Measurements from ENCODE around the gene ZBTB18. TPM values are rescaled to one million over a fixed set of nuclear protein-coding genes. Genes with fewer than 3 reads are reported as not detected.
"Not testable (repeated sequence)": the region's sequence is repeated elsewhere in the genome, so short reads cannot be mapped to it uniquely, and the experiment has no call there.

ZBTB18 gene
- total RNA-seq, 1 donor from 2014 or later = 8.8 TPM

- intact Hi-C loops (cut with DNase I) = no loop called here
- Histone ChIP-seq H3K27me3 (no peaks in the 10 kb centered on the region), H3K9me3 (no peaks in the 10 kb centered on the region), H3K4me1 (peaks cover 12% of the 10 kb centered on the region), H3K36me3 (no peaks in the 10 kb centered on the region), H3K27ac (no peak overlapping the region), H3K4me3 (no peak overlapping the region)
- DNase-seq (ENCODE audit: extremely low spot score in 2 of 2) = no peak
- TF ChIP-seq POLR2AphosphoS5 (IDR thresholded peaks at IDR 0.05; ENCODE audit: insufficient read depth in 1 of 2, low read depth in 1 of 2) (no peak), POLR2A (IDR thresholded peaks at IDR 0.05) (no peak)
- TF ChIP-seq, protein P1, sequence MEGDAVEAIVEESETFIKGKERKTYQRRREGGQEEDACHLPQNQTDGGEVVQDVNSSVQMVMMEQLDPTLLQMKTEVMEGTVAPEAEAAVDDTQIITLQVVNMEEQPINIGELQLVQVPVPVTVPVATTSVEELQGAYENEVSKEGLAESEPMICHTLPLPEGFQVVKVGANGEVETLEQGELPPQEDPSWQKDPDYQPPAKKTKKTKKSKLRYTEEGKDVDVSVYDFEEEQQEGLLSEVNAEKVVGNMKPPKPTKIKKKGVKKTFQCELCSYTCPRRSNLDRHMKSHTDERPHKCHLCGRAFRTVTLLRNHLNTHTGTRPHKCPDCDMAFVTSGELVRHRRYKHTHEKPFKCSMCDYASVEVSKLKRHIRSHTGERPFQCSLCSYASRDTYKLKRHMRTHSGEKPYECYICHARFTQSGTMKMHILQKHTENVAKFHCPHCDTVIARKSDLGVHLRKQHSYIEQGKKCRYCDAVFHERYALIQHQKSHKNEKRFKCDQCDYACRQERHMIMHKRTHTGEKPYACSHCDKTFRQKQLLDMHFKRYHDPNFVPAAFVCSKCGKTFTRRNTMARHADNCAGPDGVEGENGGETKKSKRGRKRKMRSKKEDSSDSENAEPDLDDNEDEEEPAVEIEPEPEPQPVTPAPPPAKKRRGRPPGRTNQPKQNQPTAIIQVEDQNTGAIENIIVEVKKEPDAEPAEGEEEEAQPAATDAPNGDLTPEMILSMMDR (IDR thresholded peaks at IDR 0.05) = no peak
Measured at GRCh38 chr1:244013100-244013499, 38.0 kb upstream of the ZBTB18 start.

DNA sequence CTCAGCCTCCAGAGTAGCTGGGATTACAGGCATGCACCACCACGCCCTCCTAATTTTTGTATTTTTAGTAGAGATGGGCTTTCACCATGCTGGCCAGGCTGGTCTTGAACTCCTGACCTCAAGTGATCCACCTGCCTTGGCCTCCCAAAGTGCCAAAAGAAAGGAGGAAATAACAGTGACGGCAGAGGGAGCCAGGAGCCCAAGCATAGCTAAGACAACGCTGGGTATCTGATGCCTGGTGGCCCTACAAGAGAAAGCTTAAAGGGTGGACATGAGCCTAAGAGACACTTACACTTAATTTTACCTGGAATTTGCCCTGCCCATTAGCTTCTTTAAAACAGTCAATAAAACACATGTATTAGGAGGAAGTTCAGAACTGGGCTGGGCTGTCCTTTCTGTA lies 36.2 kb upstream of the ZBTB18 start:
- DNase-seq (ENCODE audit: extremely low spot score in 2 of 2); H3K27ac ChIP-seq; H3K36me3 ChIP-seq; H3K9me3 ChIP-seq; intact Hi-C loops (cut with DNase I); H3K27me3 ChIP-seq; H3K4me3 ChIP-seq: not testable (repeated sequence)
- H3K4me1 ChIP-seq = peaks cover 12% of the 10 kb centered on the region

- no peak for DNase-seq (ENCODE audit: extremely low spot score in 2 of 2)
- no peaks in the 10 kb centered on the region for H3K36me3 ChIP-seq
- H3K27me3 ChIP-seq = no peaks in the 10 kb centered on the region
- H3K9me3 ChIP-seq = no peaks in the 10 kb centered on the region
- H3K4me1 ChIP-seq = no peaks in the 10 kb centered on the region
- TF ChIP-seq POLR2AphosphoS5 (IDR thresholded peaks at IDR 0.05; ENCODE audit: insufficient read depth in 1 of 2, low read depth in 1 of 2) (no peak), POLR2A (IDR thresholded peaks at IDR 0.05) (no peak)
- TF ChIP-seq, protein P1 (IDR thresholded peaks at IDR 0.05) = no peak
- intact Hi-C loops (cut with DNase I) = no loop called here
- H3K4me3 ChIP-seq = no peak overlapping the region
- H3K27ac ChIP-seq = no peak overlapping the region
Measured at GRCh38 chr1:244019982-244020485, 31.0 kb upstream of the ZBTB18 start.

- Histone ChIP-seq H3K9me3 (no peaks in the 10 kb centered on the region), H3K4me1 (no peaks in the 10 kb centered on the region), H3K4me3 (no peak overlapping the region), H3K27ac (no peak overlapping the region), H3K36me3 (no peaks in the 10 kb centered on the region), H3K27me3 (no peaks in the 10 kb centered on the region)
- no peak for TF ChIP-seq POLR2AphosphoS5 (IDR thresholded peaks at IDR 0.05; ENCODE audit: insufficient read depth in 1 of 2, low read depth in 1 of 2)
- TF ChIP-seq POLR2A (IDR thresholded peaks at IDR 0.05) = no peak
- TF ChIP-seq, protein P1 (IDR thresholded peaks at IDR 0.05) = no peak
- no peak for DNase-seq (ENCODE audit: extremely low spot score in 2 of 2)
- intact Hi-C loops (cut with DNase I) = no loop called here
Measured at GRCh38 chr1:244021427-244021826, 29.7 kb upstream of the ZBTB18 start.

GRCh38 chr1:244022311-244022710 lies 28.8 kb upstream of the ZBTB18 start:
- Histone ChIP-seq H3K9me3 (no peaks in the 10 kb centered on the region), H3K4me3 (no peak overlapping the region), H3K4me1 (no peaks in the 10 kb centered on the region), H3K27me3 (no peaks in the 10 kb centered on the region), H3K36me3 (no peaks in the 10 kb centered on the region), H3K27ac (no peak overlapping the region)
- intact Hi-C loops (cut with DNase I) = no loop called here
- no peak for TF ChIP-seq POLR2AphosphoS5 (IDR thresholded peaks at IDR 0.05; ENCODE audit: insufficient read depth in 1 of 2, low read depth in 1 of 2)
- no peak for TF ChIP-seq POLR2A (IDR thresholded peaks at IDR 0.05)
- TF ChIP-seq, protein P1 (IDR thresholded peaks at IDR 0.05) = no peak
- no peak for DNase-seq (ENCODE audit: extremely low spot score in 2 of 2)
